H1 (cell line): ENCODE measurements around the gene TBC1D17.

ENCODE experiments used
- ATF2 ChIP-seq: IDR thresholded peaks from 2 replicates; pipeline ENCODE4 v1.6.1; 2012; ENCODE audit warnings: low read length, inconsistent platforms
- MAX ChIP-seq: IDR thresholded peaks from 2 replicates; pipeline ENCODE4 v1.6.1; 2012; ENCODE audit warnings: inconsistent platforms
- POLR2A ChIP-seq, 2 experiments: IDR thresholded peaks; 1 replicate in 1 of 2; 2 replicates in 1 of 2; pipeline ENCODE4 v1.6.1; 2011; ENCODE audit warnings: low read depth in 2 of 2, low read length in 2 of 2, mild to moderate bottlenecking in 2 of 2; ENCODE audit errors: control extremely low read depth in 1 of 2

- no peak for TF ChIP-seq MAX
- TF ChIP-seq ATF2 = no peak
- TF ChIP-seq POLR2A (IDR thresholded peaks at IDR 0.05; ENCODE audit: control extremely low read depth in 1 of 2, low read depth in 2 of 2, low read length in 2 of 2) = no peak
These were observed 15.7 kb upstream of the TBC1D17 start for GRCh38 chr19:49861541-49862378.
